Smooth muscle cell (in vitro differentiated cells): ENCODE measurements around the gene KBTBD4. TPM values are rescaled to one million over a fixed set of nuclear protein-coding genes. Genes with fewer than 3 reads are reported as not detected.
A peak's percentile ranks its signal among the peaks of the same experiment; 100 is the strongest.

ENCODE experiments used
- DNase-seq: peaks from one replicate; lab custom pipeline; 2025; ENCODE audit not compliant: unreplicated experiment; lab: John Stamatoyannopoulos, UW
- H2AFZ ChIP-seq: fragments of 200-600 bp; sonication (generic); 2 replicates; pipeline ENCODE4 v1.6.0; 2016; ENCODE audit warnings: antibody characterized with exemption, low read depth, mild to moderate bottlenecking
- H3F3A ChIP-seq: fragments of 200-600 bp; sonication (generic); 2 replicates; pipeline ENCODE4 v1.6.0; 2017; ENCODE audit warnings: antibody characterized with exemption, low read depth
- H3K27ac ChIP-seq: fragments of 200-600 bp; sonication (generic); 2 replicates; pipeline ENCODE4 v1.5.1; 2016; ENCODE audit warnings: low read depth, mild to moderate bottlenecking
- H3K27me3 ChIP-seq: fragments of 200-600 bp; sonication (generic); 2 replicates; pipeline ENCODE4 v1.6.1; 2016; ENCODE audit warnings: low read depth, mild to moderate bottlenecking
- H3K36me3 ChIP-seq: fragments of 200-600 bp; sonication (generic); 2 replicates; pipeline ENCODE4 v1.5.1; 2016; ENCODE audit warnings: low read depth
- H3K4me1 ChIP-seq: fragments of 200-600 bp; sonication (generic); 2 replicates; pipeline ENCODE4 v1.5.1; 2016; ENCODE audit warnings: low read depth
- H3K4me2 ChIP-seq: fragments of 200-600 bp; sonication (generic); 2 replicates; pipeline ENCODE4 v1.6.0; 2016; ENCODE audit warnings: mild to moderate bottlenecking
- H3K4me3 ChIP-seq: fragments of 200-600 bp; sonication (generic); 2 replicates; pipeline ENCODE4 v1.5.1; 2016; ENCODE audit warnings: mild to moderate bottlenecking
- H3K79me2 ChIP-seq: fragments of 200-600 bp; sonication (generic); 2 replicates; pipeline ENCODE4 v1.6.0; 2016; ENCODE audit warnings: low read depth, mild to moderate bottlenecking
- H3K9ac ChIP-seq: fragments of 200-600 bp; sonication (generic); 2 replicates; pipeline ENCODE4 v1.6.0; 2016; ENCODE audit warnings: low read depth
- H3K9me3 ChIP-seq: fragments of 200-600 bp; sonication (generic); replicated peaks from 2 replicates; pipeline ENCODE4 v1.5.1; 2016; ENCODE audit warnings: low read depth
- H4K20me1 ChIP-seq: fragments of 200-600 bp; sonication (generic); 2 replicates; pipeline ENCODE4 v1.6.0; 2016; ENCODE audit warnings: low read depth
- CTCF ChIP-seq: fragments of 200-600 bp; sonication (generic); IDR thresholded peaks from 2 replicates; pipeline ENCODE4 v1.5.1; 2017; ENCODE audit warnings: borderline replicate concordance, mild to moderate bottlenecking, antibody characterized with exemption; ENCODE audit not compliant: insufficient read depth, poor library complexity, severe bottlenecking
- WGBS: methylation state at CpG from one replicate; pipeline ENCODE4 v1.1.7; 2016; ENCODE audit warnings: low lambda C conversion rate; 5-methylcytosine and 5-hydroxymethylcytosine counted together
- polyA plus RNA-seq: library from polyadenylated mRNA; unstranded; fragments of >200 nt; fragmentation: Nextera tagmentation; extraction: Ambion mirVana; gene quantifications from 2 replicates; pipeline ENCODE4 v1.2.1, GENCODE V29; 2016
- small RNA-seq: library from RNA; depleted of rRNA; stranded (forward); fragments of <200 nt; gene quantifications from one replicate; pipeline ENCODE3, GENCODE V24; 2014
- total RNA-seq: library from RNA; depleted of rRNA; stranded (reverse); fragments of >200 nt; gene quantifications from 2 replicates; pipeline ENCODE4 v1.2.3, GENCODE V29; 2014

The KBTBD4 gene
- total and polyA plus RNA-seq, 2 experiments from 2014 or later: 9.4 to 14.2 TPM

- Histone ChIP-seq H3K9me3 (no peaks in the 10 kb centered on the region), H4K20me1 (peaks cover 99% of the 10 kb centered on the region), H3K36me3 (no peaks in the 10 kb centered on the region), H3K4me3 (peak overlapping the region; percentile 23), H3F3A (peaks cover 29% of the 10 kb centered on the region), H3K9ac (peak overlapping the region; percentile 74), H3K4me1 (peaks cover 28% of the 10 kb centered on the region), H3K27me3 (no peaks in the 10 kb centered on the region), H3K27ac (peak overlapping the region; percentile 95), H3K79me2 (peaks cover 96% of the 10 kb centered on the region), H3K4me2 (peak overlapping the region; percentile 80), H2AFZ (no peak overlapping the region)
- TF ChIP-seq CTCF: no peak
- WGBS: 0% methylated on average over 3 of the region's 3 CpGs
- no peak for DNase-seq
These were observed 55.1 kb downstream of the KBTBD4 start for GRCh38 chr11:47523490-47524225.

Small RNAs within 50 kb of the gene (small RNA-seq; reads per million reads assigned to genes)
- gene RN7SL652P (not detected), gene RNU5E-10P (not detected)

Other genes with a start within 250 kb of the KBTBD4 start
- not detected in 2 replicates for gene MYBPC3, start 226.3 kb downstream of the KBTBD4 start, total RNA-seq
- gene MYBPC3, start 226.3 kb downstream of the KBTBD4 start, polyA plus RNA-seq: 0.03 and 0.25 TPM in 2 replicates
- gene SPI1, start 200.4 kb downstream of the KBTBD4 start, total RNA-seq: not detected in 2 replicates
- not detected in 2 replicates for gene SPI1, start 200.4 kb downstream of the KBTBD4 start, polyA plus RNA-seq
- 51.7 and 56.9 TPM in 2 replicates for gene SLC39A13, start 170.4 kb downstream of the KBTBD4 start, total RNA-seq
- 138 and 143 TPM in 2 replicates for gene SLC39A13, start 170.4 kb downstream of the KBTBD4 start, polyA plus RNA-seq
- gene PSMC3, start 152.5 kb downstream of the KBTBD4 start, total RNA-seq: 71.2 and 99.8 TPM in 2 replicates
- gene PSMC3, start 152.5 kb downstream of the KBTBD4 start, polyA plus RNA-seq: 200 and 211 TPM in 2 replicates
- not detected in 2 replicates for gene RAPSN, start 129.8 kb downstream of the KBTBD4 start, total RNA-seq
- 0.41 and 0.96 TPM in 2 replicates for gene RAPSN, start 129.8 kb downstream of the KBTBD4 start, polyA plus RNA-seq
- gene CELF1, start 25.8 kb downstream of the KBTBD4 start, total RNA-seq: 64.8 and 78.2 TPM in 2 replicates
- 42.5 and 49.4 TPM in 2 replicates for gene CELF1, start 25.8 kb downstream of the KBTBD4 start, polyA plus RNA-seq
- gene PTPMT1, start 13.4 kb downstream of the KBTBD4 start, total RNA-seq: 136 and 152 TPM in 2 replicates
- 75.5 and 103 TPM in 2 replicates for gene PTPMT1, start 13.4 kb downstream of the KBTBD4 start, polyA plus RNA-seq
- gene NDUFS3, start 104 bp upstream of the KBTBD4 start, total RNA-seq: 53.8 and 60.8 TPM in 2 replicates
- gene NDUFS3, start 104 bp upstream of the KBTBD4 start, polyA plus RNA-seq: 106 and 110 TPM in 2 replicates
- gene FAM180B, start 7.7 kb upstream of the KBTBD4 start, total RNA-seq: not detected in 2 replicates
- gene FAM180B, start 7.7 kb upstream of the KBTBD4 start, polyA plus RNA-seq: 0.46 TPM in 1 of 2 replicates, not detected in the other
- 0.09 and 1.3 TPM in 2 replicates for gene C1QTNF4, start 15.4 kb upstream of the KBTBD4 start, total RNA-seq
- 0.48 and 1.0 TPM in 2 replicates for gene C1QTNF4, start 15.4 kb upstream of the KBTBD4 start, polyA plus RNA-seq
- gene MTCH2, start 63.6 kb upstream of the KBTBD4 start, total RNA-seq: 74.0 and 97.0 TPM in 2 replicates
- gene MTCH2, start 63.6 kb upstream of the KBTBD4 start, polyA plus RNA-seq: 152 and 177 TPM in 2 replicates
- 0.94 and 1.1 TPM in 2 replicates for gene AGBL2, start 136.4 kb upstream of the KBTBD4 start, total RNA-seq
- 1.6 TPM in 1 of 2 replicates, not detected in the other for gene AGBL2, start 136.4 kb upstream of the KBTBD4 start, polyA plus RNA-seq
- gene FNBP4, start 188.4 kb upstream of the KBTBD4 start, total RNA-seq: 62.4 and 64.1 TPM in 2 replicates
- 31.6 and 38.5 TPM in 2 replicates for gene FNBP4, start 188.4 kb upstream of the KBTBD4 start, polyA plus RNA-seq